ENCODE data around the gene C1QL4.

The C1QL4 gene

DNA sequence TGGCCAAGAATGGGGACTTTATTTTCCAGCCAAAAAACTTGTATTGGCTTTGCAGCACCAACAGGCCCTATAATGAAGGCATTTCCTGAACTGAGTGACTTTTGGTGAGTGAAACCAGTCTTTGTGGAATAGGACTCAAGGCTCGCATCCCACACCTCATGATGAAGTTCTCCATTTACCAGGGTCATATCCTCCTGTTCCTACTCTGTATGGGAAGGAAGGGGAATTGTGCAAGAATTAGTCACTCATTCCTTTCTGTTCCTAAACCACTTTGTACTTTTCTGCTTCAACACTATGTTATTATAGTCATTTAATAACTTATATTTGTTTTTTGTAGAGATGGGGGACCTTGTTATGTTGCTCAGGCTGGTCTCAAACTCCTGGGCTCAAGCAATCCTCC, 28.0 kb upstream of the C1QL4 start:
- TF ChIP-seq, protein P1, sequence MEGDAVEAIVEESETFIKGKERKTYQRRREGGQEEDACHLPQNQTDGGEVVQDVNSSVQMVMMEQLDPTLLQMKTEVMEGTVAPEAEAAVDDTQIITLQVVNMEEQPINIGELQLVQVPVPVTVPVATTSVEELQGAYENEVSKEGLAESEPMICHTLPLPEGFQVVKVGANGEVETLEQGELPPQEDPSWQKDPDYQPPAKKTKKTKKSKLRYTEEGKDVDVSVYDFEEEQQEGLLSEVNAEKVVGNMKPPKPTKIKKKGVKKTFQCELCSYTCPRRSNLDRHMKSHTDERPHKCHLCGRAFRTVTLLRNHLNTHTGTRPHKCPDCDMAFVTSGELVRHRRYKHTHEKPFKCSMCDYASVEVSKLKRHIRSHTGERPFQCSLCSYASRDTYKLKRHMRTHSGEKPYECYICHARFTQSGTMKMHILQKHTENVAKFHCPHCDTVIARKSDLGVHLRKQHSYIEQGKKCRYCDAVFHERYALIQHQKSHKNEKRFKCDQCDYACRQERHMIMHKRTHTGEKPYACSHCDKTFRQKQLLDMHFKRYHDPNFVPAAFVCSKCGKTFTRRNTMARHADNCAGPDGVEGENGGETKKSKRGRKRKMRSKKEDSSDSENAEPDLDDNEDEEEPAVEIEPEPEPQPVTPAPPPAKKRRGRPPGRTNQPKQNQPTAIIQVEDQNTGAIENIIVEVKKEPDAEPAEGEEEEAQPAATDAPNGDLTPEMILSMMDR (IDR thresholded peaks at IDR 0.05; ENCODE audit: low read depth, low read length): no peak
- in situ Hi-C loops (cut with HindIII; ENCODE audit: low sequenced_read_pairs): loop anchor here (25.0 kb wide), 1 partner anchor 147 kb away; no protein-coding TSS in a partner anchor
- H3K4me3 ChIP-seq (ENCODE audit: low read depth, low read length): no peak overlapping the region
- peak; percentile 75 for DNase-seq (ENCODE audit: low read depth, low spot score)

DNA sequence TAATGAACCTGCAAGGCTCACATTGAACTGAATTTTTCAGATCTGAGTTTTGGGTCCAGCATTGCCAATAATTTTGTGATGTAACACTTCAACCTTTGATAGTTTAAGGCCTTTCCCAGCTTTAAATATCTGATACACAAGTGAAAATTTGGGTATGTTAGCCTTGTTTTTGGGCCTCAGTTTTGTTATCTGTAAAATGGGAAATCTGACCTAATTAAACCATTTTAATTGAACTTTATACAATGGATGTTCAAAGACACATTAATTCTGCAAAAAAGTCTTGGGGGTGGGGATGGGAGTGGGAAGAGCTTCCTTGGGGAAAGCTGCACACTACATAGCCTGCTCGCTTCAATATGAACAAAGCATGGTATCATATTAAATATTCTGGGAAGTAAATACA, 25.1 kb upstream of the C1QL4 start:
- no peak overlapping the region for H3K4me3 ChIP-seq (ENCODE audit: low read depth, low read length)
- in situ Hi-C loops (cut with HindIII; ENCODE audit: low sequenced_read_pairs): loop anchor here (25.0 kb wide), 1 partner anchor 150 kb away; no protein-coding TSS in a partner anchor
- no peak for DNase-seq (ENCODE audit: low read depth, low spot score)
- TF ChIP-seq, protein P1 (IDR thresholded peaks at IDR 0.05; ENCODE audit: low read depth, low read length): no peak

DNA sequence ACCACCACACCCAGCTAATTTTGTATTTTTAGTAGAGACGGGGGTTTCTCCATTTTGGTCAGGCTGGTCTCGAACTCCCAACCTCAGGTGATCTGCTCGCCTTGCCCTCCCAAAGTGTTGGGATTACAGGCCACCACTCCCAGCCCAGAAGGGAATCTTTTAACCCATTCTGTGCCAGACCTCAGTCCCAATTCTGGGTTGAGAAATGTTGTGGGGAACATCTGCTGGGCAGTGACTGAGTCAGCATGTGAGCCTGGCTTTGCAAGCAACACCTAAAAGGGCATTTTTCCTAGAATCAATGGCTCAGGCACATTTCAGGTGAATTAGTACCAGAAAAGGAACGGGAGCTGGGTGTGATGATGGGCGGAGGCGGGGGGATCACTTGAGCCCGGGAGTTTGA, 22.7 kb upstream of the C1QL4 start:
- in situ Hi-C loops (cut with HindIII; ENCODE audit: low sequenced_read_pairs): loop anchor here (25.0 kb wide), 1 partner anchor 153 kb away; no protein-coding TSS in a partner anchor
- TF ChIP-seq, protein P1 (IDR thresholded peaks at IDR 0.05; ENCODE audit: low read depth, low read length): no peak
- no peak overlapping the region for H3K4me3 ChIP-seq (ENCODE audit: low read depth, low read length)
- DNase-seq (ENCODE audit: low read depth, low spot score): no peak

DNA sequence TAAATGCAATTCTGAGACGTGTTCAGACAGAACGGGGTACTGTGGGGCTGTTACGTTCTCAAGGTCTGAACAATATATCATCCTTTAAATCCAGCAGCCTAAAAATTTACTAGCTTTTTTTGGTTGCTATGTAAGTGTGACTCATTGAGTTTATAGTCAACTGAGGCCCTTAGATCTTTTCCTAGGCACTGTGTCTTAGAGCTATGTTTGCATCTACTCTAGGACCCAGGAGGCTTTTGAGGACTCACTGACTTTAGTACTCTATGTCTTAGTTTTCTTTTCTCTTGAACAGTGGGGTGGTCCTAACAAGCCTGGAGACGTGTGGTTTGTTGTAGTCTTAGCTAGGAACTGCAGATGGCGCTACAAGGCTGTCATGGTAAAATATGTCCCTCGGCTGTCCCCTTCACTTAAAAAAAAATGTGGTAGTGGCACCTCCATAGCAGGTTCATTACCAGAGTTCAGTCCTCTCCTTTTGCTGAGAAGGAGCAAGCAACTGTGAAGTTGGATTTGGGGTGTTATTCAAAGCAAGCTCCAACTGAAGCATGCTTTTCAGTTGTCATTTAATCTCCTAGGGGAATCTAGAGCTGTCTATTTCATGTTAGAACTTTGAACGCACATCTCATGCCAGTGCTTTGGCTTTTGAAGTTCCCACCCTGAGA, 21.6 kb upstream of the C1QL4 start:
- in situ Hi-C loops (cut with HindIII; ENCODE audit: low sequenced_read_pairs): loop anchor here (25.0 kb wide), 1 partner anchor 154 kb away; no protein-coding TSS in a partner anchor
- peak; percentile 73 for DNase-seq (ENCODE audit: low read depth, low spot score)
- TF ChIP-seq, protein P1 (IDR thresholded peaks at IDR 0.05; ENCODE audit: low read depth, low read length): peak; percentile 81
- H3K4me3 ChIP-seq (ENCODE audit: low read depth, low read length): no peak overlapping the region

DNA sequence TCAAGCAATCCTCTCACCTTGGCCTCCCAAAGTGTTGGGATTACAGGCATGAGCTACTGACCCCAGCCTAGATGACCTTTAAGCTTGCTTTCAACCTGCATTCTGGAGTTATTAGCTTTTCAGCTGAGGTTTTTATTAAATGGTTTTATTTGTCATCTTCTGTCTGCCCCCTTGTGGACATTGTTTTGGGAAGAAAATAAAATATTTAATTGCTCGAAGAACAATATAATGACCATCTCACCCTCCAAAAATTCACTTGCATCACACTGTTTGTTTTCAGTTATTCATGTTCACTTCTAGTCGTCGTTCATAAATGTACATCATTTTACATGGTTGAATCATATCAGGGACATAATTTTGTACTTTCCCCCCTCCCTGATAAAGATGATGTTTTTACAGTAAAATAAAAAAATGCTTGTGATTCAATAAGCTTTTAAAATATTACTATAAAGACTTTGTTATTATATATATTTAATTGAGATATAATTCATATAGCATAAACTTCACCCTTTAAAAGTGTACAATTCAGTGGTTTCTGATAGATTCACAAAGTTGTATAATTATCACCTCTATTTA, 20.2 kb upstream of the C1QL4 start:
- in situ Hi-C loops (cut with HindIII; ENCODE audit: low sequenced_read_pairs): loop anchor here (25.0 kb wide), 1 partner anchor 155 kb away; no protein-coding TSS in a partner anchor
- peak; percentile 63 for DNase-seq (ENCODE audit: low read depth, low spot score)
- no peak overlapping the region for H3K4me3 ChIP-seq (ENCODE audit: low read depth, low read length)
- TF ChIP-seq, protein P1 (IDR thresholded peaks at IDR 0.05; ENCODE audit: low read depth, low read length): peak; percentile 50

DNA sequence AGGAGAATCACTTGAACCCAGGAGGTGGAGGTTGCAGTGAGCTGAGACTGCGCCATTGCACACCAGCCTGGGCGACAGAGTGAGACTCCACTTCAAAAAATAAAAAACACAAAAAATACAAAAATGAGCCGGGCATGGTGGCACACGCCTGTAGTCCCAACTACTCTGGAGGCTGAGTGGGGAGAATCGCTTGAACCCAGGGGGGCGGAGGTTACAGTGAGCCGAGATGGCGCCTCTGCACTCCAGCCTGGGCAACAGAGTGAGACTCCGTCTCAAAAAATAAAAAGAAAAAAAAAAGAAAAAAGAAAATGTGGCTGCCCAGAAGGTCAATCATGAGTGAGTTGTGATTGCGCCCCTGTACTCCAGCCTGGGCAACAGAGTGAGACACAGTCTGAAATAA, 18.9 kb upstream of the C1QL4 start:
- TF ChIP-seq, protein P1 (IDR thresholded peaks at IDR 0.05; ENCODE audit: low read depth, low read length): no peak
- H3K4me3 ChIP-seq (ENCODE audit: low read depth, low read length): no peak overlapping the region
- in situ Hi-C loops (cut with HindIII; ENCODE audit: low sequenced_read_pairs): loop anchor here (25.0 kb wide), 1 partner anchor 156 kb away; no protein-coding TSS in a partner anchor
- no peak for DNase-seq (ENCODE audit: low read depth, low spot score)
